DOHH2 (cell line): ENCODE measurements around the gene SMIM5.

ENCODE experiments used
- H3F3A ChIP-seq: fragments of 200-600 bp; sonication (generic), shearing (Covaris generic); 2 replicates; pipeline ENCODE4 v1.6.0; 2016; ENCODE audit warnings: antibody characterized with exemption, mild to moderate bottlenecking; ENCODE audit not compliant: control insufficient read depth, insufficient read depth
- H3K27ac ChIP-seq: fragments of 200-600 bp; sonication (generic); 2 replicates; pipeline ENCODE4 v1.5.1; 2014; ENCODE audit warnings: low read depth, mild to moderate bottlenecking, low read length, moderate library complexity
- H3K27me3 ChIP-seq: fragments of 200-600 bp; sonication (generic); 2 replicates; pipeline ENCODE4 v1.6.1; 2014; ENCODE audit warnings: mild to moderate bottlenecking, low read length, mixed read lengths; ENCODE audit not compliant: control insufficient read depth
- H3K36me3 ChIP-seq: fragments of 200-600 bp; sonication (generic); 2 replicates; pipeline ENCODE4 v1.6.1; 2014; ENCODE audit warnings: mild to moderate bottlenecking, low read length, moderate library complexity, mixed read lengths; ENCODE audit not compliant: control insufficient read depth
- H3K4me1 ChIP-seq: fragments of 200-600 bp; sonication (generic); 2 replicates; pipeline ENCODE4 v1.6.1; 2014; ENCODE audit warnings: mild to moderate bottlenecking, low read length, mixed read lengths; ENCODE audit not compliant: control insufficient read depth
- H3K4me2 ChIP-seq: fragments of 200-600 bp; sonication (generic); 2 replicates; pipeline ENCODE4 v1.6.0; 2014; ENCODE audit warnings: mild to moderate bottlenecking, low read length, moderate library complexity
- H3K4me3 ChIP-seq: fragments of 200-600 bp; sonication (generic); 2 replicates; pipeline ENCODE4 v1.5.1; 2014; ENCODE audit warnings: mild to moderate bottlenecking, low read length, mixed read lengths
- H3K79me2 ChIP-seq: fragments of 200-600 bp; sonication (generic); 2 replicates; pipeline ENCODE4 v1.6.1; 2014; ENCODE audit warnings: mild to moderate bottlenecking, low read length, mixed read lengths; ENCODE audit not compliant: control insufficient read depth
- H3K9me2 ChIP-seq: fragments of 200-600 bp; sonication (generic); replicated peaks from 2 replicates; pipeline ENCODE4 v1.6.1; 2014; ENCODE audit warnings: mild to moderate bottlenecking, low read length, mixed read lengths; ENCODE audit not compliant: control insufficient read depth
- H3K9me3 ChIP-seq: fragments of 200-600 bp; sonication (generic); 2 replicates; pipeline ENCODE4 v1.6.1; 2014; ENCODE audit warnings: antibody characterized with exemption, low read length, mixed read lengths; ENCODE audit not compliant: control insufficient read depth, insufficient read depth
- H4K20me1 ChIP-seq: fragments of 200-600 bp; sonication (generic); 2 replicates; pipeline ENCODE4 v1.6.0; 2014; ENCODE audit warnings: low read depth, mild to moderate bottlenecking, antibody characterized with exemption, low read length, moderate library complexity; ENCODE audit not compliant: control insufficient read depth, insufficient read depth
- CTCF ChIP-seq: fragments of 200-600 bp; sonication (generic); IDR thresholded peaks from one replicate; pipeline ENCODE4 v1.5.1; 2014; ENCODE audit warnings: antibody characterized with exemption, mild to moderate bottlenecking, low read depth, low read length; ENCODE audit not compliant: poor library complexity, severe bottlenecking
- EZH2phosphoT487 ChIP-seq: fragments of 200-600 bp; sonication (generic); IDR thresholded peaks from 2 replicates; pipeline ENCODE4 v1.6.1; 2017; ENCODE audit warnings: borderline replicate concordance, mild to moderate bottlenecking, antibody characterized with exemption, low read length, moderate library complexity, mixed read lengths

Gene SMIM5

GRCh38 chr17:75641343-75641742 is 8.1 kb downstream of the SMIM5 start:
- no peak overlapping the region for H3K27ac ChIP-seq
- no peak overlapping the region for H3K4me3 ChIP-seq
- H3K4me1 ChIP-seq: no peaks in the 10 kb centered on the region
- TF ChIP-seq CTCF (no peak), EZH2phosphoT487 (no peak)
- peaks cover 5% of the 10 kb centered on the region for H3K79me2 ChIP-seq
- peaks cover 52% of the 10 kb centered on the region for H3K36me3 ChIP-seq
- H3F3A ChIP-seq: no peaks in the 10 kb centered on the region
- H3K4me2 ChIP-seq: no peak overlapping the region
- no peaks in the 10 kb centered on the region for H3K9me3 ChIP-seq
- H3K9me2 ChIP-seq: no peaks in the 10 kb centered on the region
- H3K27me3 ChIP-seq: no peaks in the 10 kb centered on the region
- H4K20me1 ChIP-seq: 0 out of 2 replicates have a peak, but pooled peaks cover 2% of the 10 kb centered on the region

GRCh38 chr17:75642182-75642783 is 9.0 kb downstream of the SMIM5 start:
- H3K36me3 ChIP-seq: peaks cover 59% of the 10 kb centered on the region
- no peak overlapping the region for H3K27ac ChIP-seq
- H3K4me2 ChIP-seq: no peak overlapping the region

GRCh38 chr17:75642784-75643642 is 9.8 kb downstream of the SMIM5 start:
- TF ChIP-seq EZH2phosphoT487 (no peak), CTCF (no peak)
- Histone ChIP-seq H4K20me1 (0 out of 2 replicates have a peak, but pooled peaks cover 2% of the 10 kb centered on the region), H3K36me3 (peaks cover 60% of the 10 kb centered on the region), H3K9me2 (no peaks in the 10 kb centered on the region), H3K79me2 (peaks cover 8% of the 10 kb centered on the region), H3K4me2 (no peak overlapping the region), H3K27ac (no peak overlapping the region), H3K9me3 (no peaks in the 10 kb centered on the region), H3K4me3 (no peak overlapping the region), H3F3A (no peaks in the 10 kb centered on the region), H3K27me3 (no peaks in the 10 kb centered on the region), H3K4me1 (no peaks in the 10 kb centered on the region)

More at GRCh38 chr17:75642182-75642783, 9.0 kb downstream of the SMIM5 start:
- Histone ChIP-seq H4K20me1 (0 out of 2 replicates have a peak, but pooled peaks cover 2% of the 10 kb centered on the region), H3K9me2 (no peaks in the 10 kb centered on the region), H3K9me3 (no peaks in the 10 kb centered on the region), H3F3A (no peaks in the 10 kb centered on the region), H3K4me3 (no peak overlapping the region), H3K27me3 (no peaks in the 10 kb centered on the region), H3K4me1 (no peaks in the 10 kb centered on the region), H3K79me2 (peaks cover 8% of the 10 kb centered on the region)
- TF ChIP-seq EZH2phosphoT487: no peak
- no peak for TF ChIP-seq CTCF
